GM18519 (cell line): ENCODE data around the gene PER3.

ENCODE experiments used
- ATAC-seq: cut with Tn5 transposase; IDR thresholded peaks from one replicate; pipeline ENCODE4 v1.9.1; 2021; ENCODE audit warnings: mild to moderate bottlenecking, moderate library complexity; ENCODE audit not compliant: unreplicated experiment, low FRiP score

The PER3 gene

DNA sequence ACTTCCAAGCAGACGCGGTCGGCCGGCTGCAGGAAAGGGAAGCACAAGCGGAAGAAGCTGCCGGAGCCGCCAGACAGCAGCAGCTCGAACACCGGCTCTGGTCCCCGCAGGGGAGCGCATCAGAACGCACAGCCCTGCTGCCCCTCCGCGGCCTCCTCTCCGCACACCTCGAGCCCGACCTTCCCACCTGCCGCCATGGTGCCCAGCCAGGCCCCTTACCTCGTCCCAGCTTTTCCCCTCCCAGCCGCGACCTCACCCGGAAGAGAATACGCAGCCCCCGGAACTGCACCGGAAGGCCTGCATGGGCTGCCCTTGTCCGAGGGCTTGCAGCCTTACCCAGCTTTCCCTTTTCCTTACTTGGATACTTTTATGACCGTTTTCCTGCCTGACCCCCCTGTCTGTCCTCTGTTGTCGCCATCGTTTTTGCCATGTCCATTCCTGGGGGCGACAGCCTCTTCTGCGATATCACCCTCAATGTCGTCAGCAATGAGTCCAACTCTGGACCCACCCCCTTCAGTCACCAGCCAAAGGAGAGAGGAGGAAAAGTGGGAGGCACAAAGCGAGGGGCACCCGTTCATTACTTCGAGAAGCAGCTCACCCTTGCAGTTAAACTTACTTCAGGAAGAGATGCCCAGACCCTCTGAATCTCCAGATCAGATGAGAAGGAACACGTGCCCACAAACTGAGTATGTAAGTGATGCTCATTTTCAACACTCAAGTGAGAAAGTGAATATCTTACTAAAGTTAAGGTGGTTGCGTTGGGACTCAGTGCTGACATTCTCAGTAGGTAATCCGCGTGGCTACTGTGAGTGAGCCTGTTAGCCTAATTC, 43.2 kb downstream of the PER3 start:
- no peak for ATAC-seq

DNA sequence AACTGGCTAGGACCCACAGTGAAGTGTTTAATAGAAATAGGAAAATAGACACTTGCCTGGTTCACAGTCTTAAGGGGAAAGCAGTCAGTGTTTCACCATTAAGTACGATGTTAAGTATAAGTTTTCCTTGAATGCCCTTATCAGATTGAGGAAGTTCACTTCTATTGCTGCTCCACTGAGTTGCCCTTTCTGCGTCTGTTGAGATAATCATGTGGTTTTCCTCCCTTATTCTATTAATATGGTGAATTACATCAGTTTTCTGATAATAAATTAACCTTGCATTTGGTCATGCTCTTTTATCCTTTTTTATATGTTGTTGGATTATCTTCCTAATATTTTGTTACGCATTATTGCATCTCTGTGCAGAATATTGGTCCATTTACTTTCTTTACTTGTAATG, 47.4 kb downstream of the PER3 start:
- ATAC-seq = no peak

DNA sequence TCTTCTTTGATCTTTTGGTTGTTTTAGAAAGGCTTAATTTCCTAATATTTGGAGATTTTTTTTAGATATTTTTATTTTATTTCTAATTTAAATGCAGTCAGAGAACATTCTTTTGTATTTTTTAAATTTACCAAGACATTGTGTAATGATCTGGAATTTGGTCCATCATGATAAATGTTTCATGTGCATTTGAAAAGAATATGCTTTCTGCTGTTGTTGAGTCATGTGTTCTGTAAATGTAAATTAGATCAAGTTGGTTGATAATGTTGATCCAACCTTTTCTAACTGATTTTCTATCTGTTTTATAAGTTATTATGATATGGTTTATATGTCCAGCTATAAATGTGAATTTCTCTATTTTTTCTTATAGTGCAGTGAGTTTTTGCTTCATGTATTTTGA, 48.9 kb downstream of the PER3 start:
- ATAC-seq = no peak

- no peak for ATAC-seq
Observed at GRCh38 chr1:7838714-7839113, 54.6 kb downstream of the PER3 start.

GRCh38 chr1:7839526-7839925, 55.4 kb downstream of the PER3 start:
- ATAC-seq = no peak

GRCh38 chr1:7842517-7842916, 58.4 kb downstream of the PER3 start:
- no peak for ATAC-seq

DNA sequence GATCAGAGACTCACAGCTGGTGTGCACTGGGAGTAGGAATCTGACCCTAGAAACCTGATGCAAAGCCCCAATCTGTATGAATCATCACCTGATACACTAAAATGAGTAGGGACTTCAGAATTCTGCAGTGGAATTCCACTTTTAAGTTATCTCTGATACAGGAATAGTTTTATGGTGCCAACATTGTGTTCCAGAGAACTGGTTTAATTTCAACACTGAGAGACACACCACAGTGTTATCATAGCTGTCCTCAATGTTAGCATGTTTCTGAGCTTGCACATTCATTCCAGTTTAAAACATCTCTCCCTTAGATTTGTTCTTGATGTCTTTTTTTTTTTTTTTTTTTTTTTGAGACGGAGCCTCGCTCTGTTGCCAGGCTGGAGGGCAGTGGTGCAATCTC, 61.7 kb downstream of the PER3 start:
- ATAC-seq = no peak

- ATAC-seq = no peak
Observed at GRCh38 chr1:7846656-7847055, 62.6 kb downstream of the PER3 start.

DNA sequence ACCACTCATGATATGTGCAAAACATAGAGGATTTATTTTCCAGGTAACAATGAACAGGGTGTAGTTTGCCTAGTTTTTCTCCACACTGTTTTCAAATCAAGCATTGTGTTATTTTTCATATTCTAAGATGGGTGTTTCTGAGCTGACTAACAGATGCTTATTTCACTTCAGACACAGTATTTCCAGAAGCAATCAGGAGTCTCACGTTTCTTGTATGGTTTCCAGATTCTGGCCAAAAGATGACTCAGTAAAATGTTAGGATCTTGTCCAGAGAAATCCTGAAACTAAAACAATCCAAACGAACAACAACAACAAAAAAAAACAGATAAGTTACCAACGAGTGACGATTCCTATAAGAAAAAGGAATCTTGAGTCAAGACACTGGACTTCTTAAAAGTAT, 63.5 kb downstream of the PER3 start:
- no peak for ATAC-seq

DNA sequence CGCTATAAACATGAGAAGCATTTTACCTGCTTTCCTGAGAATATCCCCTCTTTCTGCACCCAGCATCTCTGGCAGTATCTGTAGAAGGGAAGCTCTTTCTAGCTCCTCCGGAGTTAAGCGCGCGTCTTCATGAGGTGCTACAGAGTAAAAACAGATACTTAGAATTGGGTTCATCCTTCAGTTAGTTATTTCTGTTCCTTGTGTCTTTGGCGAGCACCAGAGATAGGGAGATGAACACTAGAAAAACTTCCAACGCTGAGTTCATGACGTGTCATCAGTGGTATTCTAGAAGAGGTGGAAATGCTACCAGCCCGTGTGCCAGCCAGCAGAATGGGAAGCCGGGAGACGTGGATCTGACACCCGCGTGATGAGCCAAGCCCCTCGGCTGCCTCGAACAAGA, 66.7 kb downstream of the PER3 start:
- no peak for ATAC-seq

DNA sequence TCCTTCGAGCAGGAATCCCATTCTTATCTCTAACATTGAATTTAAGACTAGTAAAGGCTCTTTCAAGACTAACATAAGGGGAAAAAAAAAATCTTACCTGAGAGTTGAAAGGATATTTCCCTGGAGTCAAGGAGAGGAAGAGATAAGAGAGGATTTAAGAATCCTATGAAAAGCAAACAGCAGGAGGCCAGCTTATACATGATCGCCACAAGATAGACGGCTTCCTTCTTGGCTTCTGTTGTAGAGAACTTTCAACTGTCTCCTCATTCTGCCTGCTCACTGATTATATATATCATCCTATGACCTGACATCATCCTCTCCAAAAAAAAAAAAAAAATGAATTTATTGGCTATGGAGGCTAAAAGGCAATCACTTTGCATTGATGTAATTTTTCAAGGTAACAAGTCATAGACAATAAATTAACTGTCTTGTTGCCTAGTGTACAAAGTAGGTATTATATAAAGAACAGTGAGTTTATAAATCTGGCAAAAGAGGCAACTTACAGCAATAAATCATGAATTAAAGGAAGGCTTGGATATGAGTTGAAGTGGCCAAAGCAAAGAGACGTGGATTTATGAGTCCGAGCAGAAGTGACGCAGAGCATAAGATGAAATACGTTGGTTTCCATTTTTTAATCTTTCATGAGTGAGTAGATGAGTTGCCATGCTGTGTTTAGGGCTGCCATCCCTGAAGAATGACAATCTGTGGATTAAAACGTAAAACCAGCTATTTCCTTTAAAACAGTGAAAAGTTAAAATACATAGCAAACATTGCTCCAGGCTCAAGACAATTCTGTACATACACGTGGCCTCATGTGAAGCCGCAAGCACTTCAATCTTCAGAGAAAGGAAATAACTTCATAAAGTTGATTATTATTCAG, 69.0 kb downstream of the PER3 start, which contains the start of gene UTS2:
Gene UTS2, minus strand, starts transcription at position 262 of the 880 bp plus-strand sequence. Its CDS starts 62 bp downstream, at position 200.
- ATAC-seq = no peak

GRCh38 chr1:7853684-7854026, 69.6 kb downstream of the PER3 start:
- no peak for ATAC-seq

DNA sequence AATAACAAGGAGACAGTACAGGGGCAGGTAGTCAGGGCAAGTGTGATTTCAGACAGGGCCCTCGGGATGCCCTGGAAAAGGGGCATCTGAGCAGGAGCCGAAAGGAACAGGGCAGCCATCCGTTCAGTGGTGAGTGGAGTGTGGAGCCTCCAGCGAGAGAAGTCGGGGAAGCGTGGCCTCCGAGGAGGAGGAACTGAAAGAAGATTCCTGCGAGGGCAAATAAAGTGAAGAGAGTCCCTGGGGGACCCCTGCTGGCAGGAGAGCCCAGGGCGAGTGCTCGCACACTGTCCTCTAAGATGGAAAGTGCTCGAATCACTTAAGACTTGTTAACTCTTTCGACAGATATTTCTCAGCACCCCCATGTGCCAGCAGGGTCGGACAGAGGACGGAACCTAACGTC, 72.3 kb downstream of the PER3 start:
- no peak for ATAC-seq

DNA sequence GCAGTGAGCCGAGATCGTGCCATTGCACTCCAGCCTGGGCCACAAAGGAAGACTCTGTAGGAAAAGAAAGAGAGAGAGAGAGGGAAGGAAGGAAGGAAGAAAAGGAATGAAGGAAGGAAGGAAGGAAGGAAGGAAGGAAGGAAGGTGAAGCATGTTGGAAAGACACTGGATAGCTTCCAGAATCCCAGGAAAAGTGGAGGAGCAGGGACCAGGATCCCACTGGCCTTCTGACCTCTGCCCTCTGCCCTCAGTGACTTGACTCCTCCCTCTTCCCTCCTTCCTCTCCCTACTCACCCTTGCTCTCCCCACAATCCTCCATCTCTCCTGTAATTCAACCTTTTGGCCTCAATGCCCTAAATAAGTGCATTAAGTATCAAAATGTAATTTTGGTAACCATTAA, 72.9 kb downstream of the PER3 start:
- no peak for ATAC-seq

- no peak for ATAC-seq
Observed at GRCh38 chr1:7857985-7858384, 73.9 kb downstream of the PER3 start.

DNA sequence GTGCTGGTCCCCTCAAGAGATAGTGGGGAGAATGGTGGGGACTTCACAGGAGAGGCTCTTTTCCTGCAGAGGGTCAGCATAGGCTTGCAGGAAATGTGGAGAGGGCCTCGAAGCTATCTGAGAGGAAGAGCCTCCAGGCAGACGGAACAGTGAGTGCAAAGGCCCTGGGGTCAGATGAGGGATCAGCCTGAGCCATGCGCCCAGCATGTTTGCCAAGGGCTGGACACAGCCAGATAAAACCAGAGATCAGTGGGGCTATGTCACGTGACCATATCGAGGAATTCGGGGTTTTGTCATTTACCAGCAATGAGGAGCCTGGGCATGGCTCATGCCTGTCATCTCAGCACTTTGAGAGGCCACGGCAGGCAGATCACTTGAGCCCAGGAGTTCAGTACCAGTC, 75.3 kb downstream of the PER3 start:
- no peak for ATAC-seq

DNA sequence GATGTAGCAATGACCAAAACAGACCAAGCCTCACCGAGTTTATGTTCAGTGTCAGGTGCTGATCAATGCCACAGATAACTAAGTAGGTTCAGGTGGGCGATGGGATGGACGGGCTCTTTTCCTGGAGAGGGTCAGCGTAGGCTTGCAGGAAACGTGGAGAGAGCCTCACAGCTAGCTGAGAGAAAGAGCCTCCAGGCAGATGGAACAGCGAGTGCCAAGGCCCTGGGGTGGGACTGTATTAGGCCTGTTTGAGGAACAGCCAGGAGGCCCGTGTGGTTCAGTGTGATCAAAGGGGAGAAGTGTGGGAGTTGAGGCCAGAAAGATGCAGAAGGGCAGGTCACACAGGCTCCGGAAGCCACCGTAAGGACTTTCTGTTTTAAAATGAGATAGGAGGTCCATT, 76.0 kb downstream of the PER3 start:
- ATAC-seq = no peak

DNA sequence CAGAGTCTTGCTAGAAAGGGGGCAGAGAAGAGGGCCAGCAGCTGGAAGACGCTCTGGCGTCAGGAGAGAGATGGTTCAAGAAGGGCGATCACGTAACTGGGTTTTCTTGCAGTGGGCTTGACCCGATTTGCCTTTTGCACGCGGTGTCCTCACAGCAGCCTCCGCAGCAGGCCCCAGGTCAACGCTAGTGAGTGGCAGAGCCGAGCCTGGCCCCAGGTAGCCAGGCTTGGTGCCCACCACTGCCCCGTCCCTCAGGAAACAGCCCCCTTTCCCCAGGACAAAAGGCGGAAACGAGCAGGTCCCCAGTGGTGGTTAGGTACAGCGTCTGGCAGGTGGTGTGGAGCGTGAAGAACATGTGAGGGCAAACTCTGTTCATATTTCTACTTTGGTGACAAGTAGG, 77.4 kb downstream of the PER3 start:
- ATAC-seq = no peak

- no peak for ATAC-seq
Observed at GRCh38 chr1:7862211-7863060, 78.3 kb downstream of the PER3 start.

GRCh38 chr1:7863756-7864328, 79.8 kb downstream of the PER3 start:
- ATAC-seq = no peak
